Panc1 (cell line): ENCODE results near the gene ATG2B. TPM values are rescaled to one million over a fixed set of nuclear protein-coding genes. Genes with fewer than 3 reads are reported as not detected.

ENCODE experiments used
- ATAC-seq: fragments of 200-7000 bp; cut with Tn5 transposase; 2 replicates; pipeline ENCODE4 v1.9.1; 2020; ENCODE audit warnings: mild to moderate bottlenecking, moderate library complexity
- BruUV-seq: library from RNA; stranded (reverse); fragments of 400-500 nt; replicated peaks from 2 replicates; lab custom pipeline; 2021; lab: Mats Ljungman, UMichigan
- CTCF ChIA-PET: fragments of 300-600 bp; sonication (Branson Sonifier 250); formaldehyde crosslinking; loops from one replicate; lab custom pipeline; 2022; ENCODE audit warnings: antibody characterized with exemption; lab: Charles Lee
- POLR2A ChIA-PET: fragments of 300-600 bp; sonication (Branson Sonifier 250); formaldehyde crosslinking; loops from one replicate; lab custom pipeline; 2022; ENCODE audit warnings: antibody characterized with exemption; lab: Charles Lee
- DNase-seq: peaks from one replicate; pipeline ENCODE4 v3.0.0-alpha.2; 2010; ENCODE audit warnings: low read depth, low spot score
- H3K27ac ChIP-seq: 2 replicates; pipeline ENCODE4 v1.5.1; 2011; ENCODE audit warnings: mild to moderate bottlenecking, low read length, inconsistent platforms
- H3K27me3 ChIP-seq: fragments of 200-500 bp; sonication (Bioruptor generic); 2 replicates; pipeline ENCODE4 v1.6.0; 2014; ENCODE audit warnings: low read length, inconsistent platforms; ENCODE audit not compliant: control insufficient read depth, insufficient read depth
- H3K36me3 ChIP-seq: fragments of 200-500 bp; sonication (Bioruptor generic); 2 replicates; pipeline ENCODE4 v1.5.1; 2014; ENCODE audit warnings: inconsistent platforms, mild to moderate bottlenecking, low read length, moderate library complexity; ENCODE audit not compliant: control insufficient read depth, insufficient read depth
- H3K4me1 ChIP-seq: 2 replicates; pipeline ENCODE4 v1.5.1; 2011; ENCODE audit warnings: inconsistent platforms, mild to moderate bottlenecking, low read length, moderate library complexity; ENCODE audit not compliant: control insufficient read depth, insufficient read depth
- H3K4me3 ChIP-seq, 2 experiments: 2 replicates each; pipeline ENCODE4 v1.5.1; 2011 to 2012; ENCODE audit warnings: low read depth in 2 of 2, low read length in 2 of 2, mild to moderate bottlenecking in 2 of 2, inconsistent platforms in 1 of 2, moderate library complexity in 1 of 2
- H3K9me3 ChIP-seq: fragments of 200-500 bp; sonication (Bioruptor generic); 2 replicates; pipeline ENCODE4 v1.5.1; 2014; ENCODE audit warnings: low read depth, mild to moderate bottlenecking, inconsistent platforms, low read length, moderate library complexity; ENCODE audit not compliant: control insufficient read depth, insufficient read depth
- CTCF ChIP-seq: fragments of 450-650 bp; IDR thresholded peaks from 2 replicates; pipeline ENCODE4 v1.5.1; 2017; ENCODE audit warnings: mild to moderate bottlenecking
- POLR2AphosphoS5 ChIP-seq: IDR thresholded peaks from 2 replicates; pipeline ENCODE4 v1.6.1; 2012; ENCODE audit warnings: mild to moderate bottlenecking, low read depth, low read length, moderate library complexity
- REST ChIP-seq, 2 experiments: IDR thresholded peaks; 2 replicates each; pipeline ENCODE4 v1.6.1; 2011 to 2012; ENCODE audit warnings: low read depth in 2 of 2, control low read depth in 1 of 2, low read length in 1 of 2, mild to moderate bottlenecking in 1 of 2, moderate library complexity in 1 of 2; ENCODE audit not compliant: insufficient read depth in 1 of 2
- SIN3A ChIP-seq: IDR thresholded peaks from 2 replicates; pipeline ENCODE4 v1.6.1; 2012; ENCODE audit warnings: low read depth, mild to moderate bottlenecking, low read length, moderate library complexity, borderline replicate concordance; ENCODE audit not compliant: insufficient read depth
- TCF7L2 ChIP-seq: IDR thresholded peaks from 2 replicates; pipeline ENCODE4 v1.6.1; 2011; ENCODE audit warnings: mild to moderate bottlenecking, low read depth, low read length, inconsistent platforms
- in situ Hi-C: cut with HindIII; loops from 2 replicates; pipeline ENCODE4 v1.10.0; 2016; ENCODE audit warnings: low sequenced_read_pairs, low pct_unique_long_range_greater_than_20kb
- intact Hi-C: fragments of 100-400 bp; cut with micrococcal nuclease; formaldehyde crosslinking; loops from one replicate; pipeline ENCODE4 v1.10.0; 2022; ENCODE audit not compliant: unreplicated experiment
- total RNA-seq: library from RNA; stranded (reverse); gene quantifications from one replicate; pipeline ENCODE4 v1.2.1, GENCODE V29; 2021; ENCODE audit not compliant: unreplicated experiment

Gene ATG2B
- total RNA-seq, 1 experiment from 2014 or later: 2.6 TPM

- no peaks in the 10 kb centered on the region for H3K4me1 ChIP-seq
- no TSS peak for BruUV-seq
- no peak overlapping the region for H3K27ac ChIP-seq
- no peak for ATAC-seq
- no peaks in the 10 kb centered on the region for H3K36me3 ChIP-seq
- ChIA-PET POLR2A (no interaction called here), CTCF (no interaction called here)
- no peaks in the 10 kb centered on the region for H3K9me3 ChIP-seq
- intact Hi-C loops (no loop called here), in situ Hi-C loops (no loop called here)
- DNase-seq: no peak
- TF ChIP-seq REST (IDR thresholded peaks at IDR 0.05; ENCODE audit: insufficient read depth in 1 of 2, low read depth in 2 of 2, low read length in 1 of 2) (no peak), SIN3A (no peak), POLR2AphosphoS5 (no peak), CTCF (no peak), TCF7L2 (no peak)
- no peaks in the 10 kb centered on the region for H3K27me3 ChIP-seq
- no peak overlapping the region for H3K4me3 ChIP-seq
These were observed 95.2 kb downstream of the ATG2B start for GRCh38 chr14:96267916-96268315.

- in situ Hi-C loops: no loop called here
- DNase-seq (no peak), ATAC-seq (no peak)
- Histone ChIP-seq H3K9me3 (no peaks in the 10 kb centered on the region), H3K27ac (no peak overlapping the region), H3K4me1 (no peaks in the 10 kb centered on the region), H3K36me3 (no peaks in the 10 kb centered on the region), H3K27me3 (no peaks in the 10 kb centered on the region), H3K4me3 (no peak overlapping the region)
- TF ChIP-seq CTCF (no peak), SIN3A (no peak), TCF7L2 (no peak), POLR2AphosphoS5 (no peak), REST (IDR thresholded peaks at IDR 0.05; ENCODE audit: insufficient read depth in 1 of 2, low read depth in 2 of 2, low read length in 1 of 2) (no peak)
- ChIA-PET POLR2A (no interaction called here), CTCF (no interaction called here)
- BruUV-seq: no TSS peak
- intact Hi-C loops: no loop called here
These were observed 95.8 kb downstream of the ATG2B start for GRCh38 chr14:96267336-96267735.
